Thymus (tissue), 11 donors: ENCODE results near the gene CCM2. TPM values are rescaled to one million over a fixed set of nuclear protein-coding genes. Genes with fewer than 3 reads are reported as not detected.

Experiments used
- DNase-seq, 9 donors: peaks; one replicate each; pipeline ENCODE4 v3.0.0-alpha.2; 2013; ENCODE audit warnings: low spot score in 9 of 9, low read depth in 6 of 9, missing footprints in 1 of 9
- H3K27ac ChIP-seq, 2 donors: one replicate each; pipeline ENCODE4 v1.5.1; 2013; ENCODE audit warnings: control low read depth in 1 of 2, low read depth in 1 of 2, low read length in 1 of 2, mild to moderate bottlenecking in 1 of 2, moderate library complexity in 1 of 2
- H3K27me3 ChIP-seq, 2 donors: one replicate each; pipeline ENCODE4 v1.5.1; 2013; ENCODE audit warnings: low read length in 1 of 2; ENCODE audit not compliant: control insufficient read depth in 2 of 2, insufficient read depth in 1 of 2
- H3K36me3 ChIP-seq, 2 donors: one replicate each; pipeline ENCODE4 v1.5.1; 2013; ENCODE audit warnings: low read length in 1 of 2, mild to moderate bottlenecking in 1 of 2, moderate library complexity in 1 of 2; ENCODE audit not compliant: control insufficient read depth in 2 of 2, insufficient read depth in 2 of 2
- H3K4me1 ChIP-seq, 2 donors: one replicate each; pipeline ENCODE4 v1.5.1; 2013; ENCODE audit warnings: low read length in 2 of 2; ENCODE audit not compliant: control insufficient read depth in 2 of 2, insufficient read depth in 2 of 2
- H3K4me3 ChIP-seq, 2 donors: one replicate each; pipeline ENCODE4 v1.5.1; 2013; ENCODE audit warnings: low read length in 2 of 2, control low read depth in 1 of 2, mild to moderate bottlenecking in 1 of 2
- H3K9me3 ChIP-seq, 2 donors: one replicate each; pipeline ENCODE4 v1.5.1; 2013; ENCODE audit warnings: low read length in 1 of 2, mild to moderate bottlenecking in 1 of 2; ENCODE audit not compliant: control insufficient read depth in 2 of 2, insufficient read depth in 1 of 2
- WGBS: extraction: QIAGEN DNeasy Blood & Tissue Kit; methylation state at CpG from one replicate; pipeline ENCODE4 v1.1.7; 2013; 5-methylcytosine and 5-hydroxymethylcytosine counted together
- polyA plus RNA-seq: library from polyadenylated mRNA; stranded (reverse); fragments of 200-250 nt; gene quantifications from one replicate; pipeline ENCODE4 v1.2.3, GENCODE V29; 2013
- total RNA-seq: library from RNA; stranded (reverse); fragments of 120-200 nt; gene quantifications from one replicate; pipeline ENCODE4 v1.2.4, GENCODE V29; 2013
- donor health status: healthy.

The CCM2 gene
- total and polyA plus RNA-seq, 2 donors: 69.3 to 114 TPM

DNA sequence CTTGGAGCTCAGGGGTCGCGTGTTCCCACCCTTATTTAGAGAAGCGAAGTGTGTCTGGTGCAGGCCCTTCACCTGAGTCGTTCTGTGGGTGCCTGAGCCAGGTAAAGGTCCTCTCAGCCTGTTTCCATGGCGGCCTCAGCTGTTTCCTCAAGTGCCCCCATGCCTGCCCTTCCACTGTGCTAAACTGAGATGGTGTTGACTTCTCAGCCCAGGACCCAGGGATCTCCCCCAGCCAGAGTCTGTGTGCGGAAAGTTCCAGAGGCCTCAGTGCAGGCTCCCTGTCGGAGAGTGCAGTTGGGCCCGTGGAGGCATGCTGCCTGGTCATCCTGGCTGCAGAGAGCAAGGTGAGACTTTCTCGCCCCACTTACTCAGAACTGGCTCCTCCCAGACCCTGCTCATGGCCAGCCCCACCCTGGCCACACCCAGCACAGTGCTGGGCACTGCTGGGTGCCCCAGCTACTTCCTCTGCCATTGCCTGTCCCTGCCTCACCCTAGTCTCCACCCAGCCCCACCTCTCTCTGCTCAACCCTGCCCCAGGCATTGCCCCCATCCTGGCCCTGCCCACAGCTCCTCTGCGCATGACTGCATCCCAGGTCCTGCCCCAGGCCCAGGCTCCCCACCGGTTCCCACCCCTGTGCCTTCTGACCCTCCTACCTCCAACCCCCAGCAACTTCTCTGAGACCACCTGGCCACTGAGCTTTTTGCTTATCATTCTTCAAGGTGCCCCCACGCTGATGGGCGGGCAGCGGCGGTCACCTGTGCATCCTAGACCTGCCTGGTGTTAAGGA is 68.4 kb downstream of the CCM2 start:
- Histone ChIP-seq H3K36me3 (peaks cover 94 to 95% of the 10 kb centered on the region in 2 donors), H3K27ac (no peak overlapping the region), H3K4me1 (no peaks in the 10 kb centered on the region), H3K27me3 (no peaks in the 10 kb centered on the region), H3K4me3 (no peak overlapping the region), H3K9me3 (peaks cover 0 to 3% of the 10 kb centered on the region in 2 donors)
- 98% methylated on average over 15 of the region's 15 CpGs for WGBS
- DNase-seq: no peak

GRCh38 chr7:45069444-45070253 is 69.6 kb downstream of the CCM2 start:
- Histone ChIP-seq H3K36me3 (peaks cover 94 to 95% of the 10 kb centered on the region in 2 donors), H3K27me3 (no peaks in the 10 kb centered on the region), H3K9me3 (peaks cover 0 to 5% of the 10 kb centered on the region in 2 donors), H3K4me1 (no peaks in the 10 kb centered on the region), H3K27ac (no peak overlapping the region), H3K4me3 (no peak overlapping the region)
- no peak for DNase-seq
- 94% methylated on average over 15 of the region's 15 CpGs for WGBS

- no peaks in the 10 kb centered on the region for H3K4me1 ChIP-seq
- H3K27ac ChIP-seq: no peak overlapping the region
- H3K36me3 ChIP-seq: peaks cover 94 to 95% of the 10 kb centered on the region in 2 donors
- H3K9me3 ChIP-seq: peaks cover 0 to 6% of the 10 kb centered on the region in 2 donors
- no peak overlapping the region for H3K4me3 ChIP-seq
- DNase-seq: no peak
- no peaks in the 10 kb centered on the region for H3K27me3 ChIP-seq
- WGBS: 96% methylated on average over 1 of the region's 1 CpG
These were observed 70.2 kb downstream of the CCM2 start for GRCh38 chr7:45070254-45070642.

DNA sequence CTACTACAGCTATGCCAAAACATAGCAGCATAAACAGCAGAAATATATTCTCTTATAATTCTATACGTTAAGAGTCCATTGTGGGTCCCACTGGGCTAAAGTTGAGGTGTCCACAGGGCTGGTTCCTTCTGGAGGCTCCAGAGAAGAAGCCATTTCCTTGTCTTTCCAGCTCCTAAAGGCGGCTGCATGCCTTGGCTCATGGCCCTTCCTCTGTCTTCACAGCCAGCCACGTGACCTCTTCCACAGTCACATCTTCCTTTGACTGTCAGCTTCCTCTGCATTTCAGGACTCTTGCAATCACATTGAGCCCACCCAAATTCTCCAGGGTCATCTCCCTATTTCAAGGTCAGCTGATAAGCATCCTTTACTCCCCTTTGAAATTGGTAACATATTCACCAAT is 71.5 kb downstream of the CCM2 start:
- Histone ChIP-seq H3K4me3 (no peak overlapping the region), H3K9me3 (peaks cover 0 to 6% of the 10 kb centered on the region in 2 donors), H3K4me1 (no peaks in the 10 kb centered on the region), H3K36me3 (peaks cover 94 to 95% of the 10 kb centered on the region in 2 donors), H3K27me3 (no peaks in the 10 kb centered on the region), H3K27ac (no peak overlapping the region)
- no peak for DNase-seq
- 95% methylated on average over 3 of the region's 3 CpGs for WGBS

DNA sequence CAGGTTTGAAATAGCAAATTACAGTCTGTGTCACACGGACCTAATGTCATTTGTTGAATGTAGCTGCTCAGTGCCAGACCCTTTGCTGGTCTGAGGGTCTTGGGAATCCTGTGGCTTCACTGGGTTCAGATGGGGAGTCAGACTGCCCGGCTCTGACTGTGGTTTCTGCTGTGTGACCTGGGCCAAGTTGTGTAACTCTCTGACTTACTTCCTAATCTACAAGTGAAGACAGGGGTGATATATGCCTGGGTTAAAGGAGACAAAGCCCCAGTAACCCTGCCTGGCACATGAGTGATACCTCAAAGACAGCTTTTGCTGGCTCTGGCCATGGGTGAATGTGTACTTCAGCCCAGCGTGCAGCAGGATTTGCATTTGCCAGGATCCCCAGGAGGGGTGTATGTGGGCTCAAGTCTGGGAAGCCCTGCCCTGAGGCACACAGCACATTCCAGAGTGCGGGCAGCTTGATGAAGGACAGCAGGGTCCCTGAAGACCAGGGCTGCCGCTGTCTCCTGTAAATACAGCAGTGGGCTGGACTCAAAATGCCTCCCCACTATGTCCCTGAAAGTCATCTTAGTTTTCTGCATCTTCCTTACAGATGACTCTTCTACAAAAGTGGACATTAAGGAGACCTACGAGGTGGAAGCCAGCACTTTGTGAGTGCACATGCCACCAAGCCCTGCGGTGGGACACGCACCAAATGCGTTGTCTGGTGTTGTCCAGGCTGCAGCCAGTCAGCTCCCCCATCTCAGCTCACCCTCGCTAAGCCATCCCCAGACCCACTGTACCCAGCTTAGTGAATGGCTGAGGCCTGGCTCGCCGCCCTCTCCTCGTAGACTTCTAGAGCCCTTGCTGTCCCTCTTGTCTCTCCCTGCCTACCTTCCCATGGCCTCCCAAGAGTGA is 72.4 kb downstream of the CCM2 start:
- Histone ChIP-seq H3K27ac (no peak overlapping the region), H3K27me3 (no peaks in the 10 kb centered on the region), H3K9me3 (peaks cover 0 to 6% of the 10 kb centered on the region in 2 donors), H3K4me3 (no peak overlapping the region), H3K36me3 (peaks cover 97 to 98% of the 10 kb centered on the region in 2 donors), H3K4me1 (no peaks in the 10 kb centered on the region)
- WGBS: 97% methylated on average over 13 of the region's 13 CpGs
- DNase-seq: no peak

- Histone ChIP-seq H3K4me3 (no peak overlapping the region), H3K27ac (no peak overlapping the region), H3K4me1 (no peaks in the 10 kb centered on the region), H3K36me3 (peaks cover 90 to 94% of the 10 kb centered on the region in 2 donors), H3K9me3 (peaks cover 0 to 4% of the 10 kb centered on the region in 2 donors), H3K27me3 (no peaks in the 10 kb centered on the region)
- DNase-seq: no peak
- whole genome bisulfite sequencing: 92% methylated on average over 17 of the region's 17 CpGs
These were observed 73.2 kb downstream of the CCM2 start for GRCh38 chr7:45073031-45073785.

DNA sequence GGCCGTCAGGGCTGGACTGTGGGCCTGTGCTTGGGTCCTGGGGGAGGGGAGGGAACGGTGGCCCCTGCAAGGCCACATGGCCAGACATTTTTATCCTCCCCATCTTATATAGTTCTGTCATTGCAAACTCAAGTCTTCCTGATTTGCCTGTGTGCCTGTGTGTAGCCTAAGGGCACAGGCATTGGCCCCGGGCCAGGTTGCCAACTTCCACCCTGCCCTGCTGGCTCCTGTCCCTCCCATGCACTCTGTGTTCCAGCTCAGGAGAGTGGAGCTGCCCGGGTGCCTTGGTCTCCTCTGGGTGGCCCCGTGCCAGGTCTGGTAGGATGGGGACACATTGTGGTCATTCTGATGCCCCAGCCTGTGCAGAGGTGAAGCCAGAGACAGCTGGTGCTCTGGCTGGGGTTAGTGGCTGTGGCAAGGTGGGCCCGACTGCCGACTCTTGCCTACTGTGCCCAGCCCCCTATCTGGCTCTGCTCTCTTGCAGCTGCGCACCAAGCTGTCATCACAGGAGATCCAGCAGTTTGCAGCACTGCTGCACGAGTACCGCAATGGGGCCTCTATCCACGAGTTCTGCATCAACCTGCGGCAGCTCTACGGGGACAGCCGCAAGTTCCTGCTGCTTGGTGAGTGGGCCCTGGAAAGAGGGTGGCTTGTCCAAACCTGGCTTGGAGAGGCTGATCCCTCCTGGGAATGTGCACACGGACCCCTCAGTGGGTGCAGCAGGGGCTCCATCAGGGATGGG is 74.0 kb downstream of the CCM2 start:
- Histone ChIP-seq H3K36me3 (peaks cover 83 to 87% of the 10 kb centered on the region in 2 donors), H3K27ac (no peak overlapping the region), H3K4me3 (no peak overlapping the region), H3K27me3 (no peaks in the 10 kb centered on the region), H3K9me3 (peaks cover 0 to 3% of the 10 kb centered on the region in 2 donors), H3K4me1 (no peaks in the 10 kb centered on the region)
- no peak for DNase-seq
- 98% methylated on average over 15 of the region's 15 CpGs for WGBS
